ENCODE results near the gene TRIM2. TPM values are rescaled to one million over a fixed set of nuclear protein-coding genes. Genes with fewer than 3 reads are reported as not detected.

TRIM2 gene
- total and polyA plus RNA-seq, 2 donors (not counting 1 experiment from before 2014, with no cell fraction given): 39.6 to 90.8 TPM

- no peaks in the 10 kb centered on the region for H3K36me3 ChIP-seq (ENCODE audit: control insufficient read depth, insufficient read depth, low read length)
- no peaks in the 10 kb centered on the region for H3K9me3 ChIP-seq (ENCODE audit: control insufficient read depth, insufficient read depth, low read depth, low read length)
- TF ChIP-seq CTCF (conservative IDR thresholded peaks at IDR 0.05 in 1 of 2, IDR thresholded peaks at IDR 0.05 in 1 of 2; ENCODE audit: low read depth in 1 of 2, low read length in 2 of 2) (no peak), EZH2 (IDR thresholded peaks at IDR 0.05; ENCODE audit: low read length, missing control alignments) (no peak)
- peak overlapping the region; percentile 40 to 88 (median 80) for H3K4me3 ChIP-seq (replicated peaks in 1 of 4; ENCODE audit: control extremely low read depth in 1 of 4, insufficient read depth in 1 of 4, low read depth in 3 of 4, low read length in 4 of 4)
- H3K9ac ChIP-seq (ENCODE audit: insufficient read depth, low read length): no peak overlapping the region
- peaks cover 14% of the 10 kb centered on the region for H3K4me1 ChIP-seq (ENCODE audit: control insufficient read depth, extremely low read depth, insufficient read depth, low read length)
- H3K27ac ChIP-seq (ENCODE audit: insufficient read depth, low read length): no peak overlapping the region
- H3K4me2 ChIP-seq (ENCODE audit: extremely low read depth, insufficient read depth, low read length): peak overlapping the region; percentile 77
- no peak overlapping the region for H2AFZ ChIP-seq (ENCODE audit: low read length)
- DNase-seq (ENCODE audit: low read depth in 2 of 2): no peak
- no peaks in the 10 kb centered on the region for H3K27me3 ChIP-seq (ENCODE audit: control insufficient read depth, insufficient read depth, low read length)
- peaks cover 47% of the 10 kb centered on the region for H3K79me2 ChIP-seq (ENCODE audit: control insufficient read depth, insufficient read depth, low read length)
- H4K20me1 ChIP-seq (ENCODE audit: control insufficient read depth, extremely low read depth, insufficient read depth, low read length): no peaks in the 10 kb centered on the region
Observed at GRCh38 chr4:153224474-153224873, 20.2 kb downstream of the TRIM2 start.

- Histone ChIP-seq H3K9ac (ENCODE audit: insufficient read depth, low read length) (no peak overlapping the region), H3K36me3 (ENCODE audit: control insufficient read depth, insufficient read depth, low read length) (no peaks in the 10 kb centered on the region), H3K79me2 (ENCODE audit: control insufficient read depth, insufficient read depth, low read length) (peaks cover 52% of the 10 kb centered on the region), H2AFZ (ENCODE audit: low read length) (no peak overlapping the region), H3K9me3 (ENCODE audit: control insufficient read depth, insufficient read depth, low read depth, low read length) (no peaks in the 10 kb centered on the region), H3K27ac (ENCODE audit: insufficient read depth, low read length) (no peak overlapping the region), H4K20me1 (ENCODE audit: control insufficient read depth, extremely low read depth, insufficient read depth, low read length) (no peaks in the 10 kb centered on the region), H3K27me3 (ENCODE audit: control insufficient read depth, insufficient read depth, low read length) (no peaks in the 10 kb centered on the region), H3K4me2 (ENCODE audit: extremely low read depth, insufficient read depth, low read length) (no peak overlapping the region), H3K4me3 (replicated peaks in 1 of 4; ENCODE audit: control extremely low read depth in 1 of 4, insufficient read depth in 1 of 4, low read depth in 3 of 4, low read length in 4 of 4) (no peak overlapping the region), H3K4me1 (ENCODE audit: control insufficient read depth, extremely low read depth, insufficient read depth, low read length) (peaks cover 5% of the 10 kb centered on the region)
- no peak for DNase-seq (ENCODE audit: low read depth in 2 of 2)
- TF ChIP-seq EZH2 (IDR thresholded peaks at IDR 0.05; ENCODE audit: low read length, missing control alignments) (no peak), CTCF (conservative IDR thresholded peaks at IDR 0.05 in 1 of 2, IDR thresholded peaks at IDR 0.05 in 1 of 2; ENCODE audit: low read depth in 1 of 2, low read length in 2 of 2) (no peak)
Observed at GRCh38 chr4:153227469-153228075, 23.3 kb downstream of the TRIM2 start.

- Histone ChIP-seq H3K4me2 (ENCODE audit: extremely low read depth, insufficient read depth, low read length) (no peak overlapping the region), H3K4me3 (replicated peaks in 1 of 4; ENCODE audit: control extremely low read depth in 1 of 4, insufficient read depth in 1 of 4, low read depth in 3 of 4, low read length in 4 of 4) (no peak overlapping the region), H3K79me2 (ENCODE audit: control insufficient read depth, insufficient read depth, low read length) (peaks cover 49% of the 10 kb centered on the region), H3K9ac (ENCODE audit: insufficient read depth, low read length) (no peak overlapping the region), H3K36me3 (ENCODE audit: control insufficient read depth, insufficient read depth, low read length) (no peaks in the 10 kb centered on the region), H4K20me1 (ENCODE audit: control insufficient read depth, extremely low read depth, insufficient read depth, low read length) (no peaks in the 10 kb centered on the region), H3K27ac (ENCODE audit: insufficient read depth, low read length) (no peak overlapping the region), H3K4me1 (ENCODE audit: control insufficient read depth, extremely low read depth, insufficient read depth, low read length) (peaks cover 8% of the 10 kb centered on the region), H2AFZ (ENCODE audit: low read length) (no peak overlapping the region), H3K27me3 (ENCODE audit: control insufficient read depth, insufficient read depth, low read length) (no peaks in the 10 kb centered on the region), H3K9me3 (ENCODE audit: control insufficient read depth, insufficient read depth, low read depth, low read length) (no peaks in the 10 kb centered on the region)
- no peak for TF ChIP-seq EZH2 (IDR thresholded peaks at IDR 0.05; ENCODE audit: low read length, missing control alignments)
- no peak for TF ChIP-seq CTCF (conservative IDR thresholded peaks at IDR 0.05 in 1 of 2, IDR thresholded peaks at IDR 0.05 in 1 of 2; ENCODE audit: low read depth in 1 of 2, low read length in 2 of 2)
- peak in 1 of 2 donors; percentile 50 for DNase-seq (ENCODE audit: low read depth in 2 of 2)
Observed at GRCh38 chr4:153228512-153229140, 24.4 kb downstream of the TRIM2 start.
